ACC112 (cell line): ENCODE measurements around the gene TRIM7.

ENCODE experiments used
- H2AFZ ChIP-seq: fragments of 200-600 bp; sonication (generic); one replicate; pipeline ENCODE4 v1.6.0; 2017; ENCODE audit warnings: antibody characterized with exemption, low read length; ENCODE audit not compliant: unreplicated experiment
- H3K27ac ChIP-seq: fragments of 200-600 bp; sonication (generic); 2 replicates; pipeline ENCODE4 v1.5.1; 2014; ENCODE audit warnings: low read depth, mild to moderate bottlenecking, antibody characterized with exemption, low read length, moderate library complexity
- H3K27me3 ChIP-seq: fragments of 200-600 bp; sonication (generic); 2 replicates; pipeline ENCODE4 v1.6.1; 2014; ENCODE audit warnings: mild to moderate bottlenecking, antibody characterized with exemption, low read length, moderate library complexity, mixed read lengths; ENCODE audit not compliant: insufficient read depth
- H3K36me3 ChIP-seq: fragments of 200-600 bp; sonication (generic); 2 replicates; pipeline ENCODE4 v1.6.1; 2016; ENCODE audit warnings: mild to moderate bottlenecking, antibody characterized with exemption, low read length, moderate library complexity, mixed read lengths; ENCODE audit not compliant: insufficient read depth
- H3K4me1 ChIP-seq: fragments of 200-600 bp; sonication (generic); one replicate; pipeline ENCODE4 v1.6.1; 2016; ENCODE audit warnings: low read length, mixed read lengths; ENCODE audit not compliant: insufficient read depth, unreplicated experiment, control insufficient read depth
- H3K4me3 ChIP-seq: fragments of 200-600 bp; sonication (generic); 2 replicates; pipeline ENCODE4 v1.5.1; 2014; ENCODE audit warnings: mild to moderate bottlenecking, low read depth, low read length
- H3K79me2 ChIP-seq: fragments of 200-600 bp; sonication (generic); one replicate; pipeline ENCODE4 v1.6.0; 2016; ENCODE audit warnings: low read length; ENCODE audit not compliant: control insufficient read depth, unreplicated experiment, insufficient read depth

TRIM7 gene

DNA sequence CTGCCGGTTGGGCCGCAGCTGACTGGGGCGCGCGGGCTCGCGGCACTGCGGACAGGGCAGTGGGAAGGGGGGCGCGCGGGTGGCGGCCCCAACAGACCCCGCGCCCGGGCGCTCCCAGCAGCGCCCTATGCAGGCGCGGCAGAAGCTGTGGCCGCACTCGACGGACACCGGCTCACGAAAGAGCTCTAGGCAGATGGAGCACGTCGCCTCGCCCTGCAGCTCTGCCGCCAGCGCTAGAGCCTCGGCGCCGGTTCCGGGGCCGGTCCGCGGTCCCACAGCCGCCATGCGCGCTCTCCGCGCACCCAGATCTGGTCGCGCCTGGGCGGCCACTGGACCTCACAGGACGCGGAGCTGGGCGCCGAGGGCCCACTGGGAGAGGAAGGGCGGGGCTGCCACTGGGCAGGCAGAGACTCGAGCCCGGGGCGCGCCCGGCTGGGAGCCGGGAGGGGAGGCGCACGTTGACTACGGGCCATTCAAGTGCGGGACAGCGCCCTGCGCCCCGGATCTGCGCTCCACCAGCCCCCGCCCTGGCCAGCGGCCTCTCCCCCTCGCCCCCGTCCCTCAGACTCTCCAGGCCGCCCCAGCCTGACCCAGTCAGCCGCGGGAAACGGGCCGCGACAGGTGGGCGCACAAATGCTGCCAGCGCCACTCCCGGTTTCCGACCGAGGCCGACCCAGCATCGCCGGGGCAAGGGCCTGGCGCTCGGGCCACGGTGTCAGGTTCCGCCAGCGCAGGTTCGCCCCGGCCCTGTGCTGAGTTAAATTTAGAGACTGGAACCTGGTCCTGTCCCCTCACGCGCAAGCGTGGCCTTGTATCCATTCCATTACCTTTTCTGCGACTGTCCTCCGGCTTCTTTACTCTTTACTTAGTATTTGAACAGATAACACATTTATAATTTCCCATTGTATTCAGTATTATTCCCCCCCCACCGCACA lies at the start of gene TRIM7:
Gene TRIM7 (minus strand): TSS at position 371 of the 935 bp plus-strand sequence. CDS start 86 bp downstream, at position 285.
- Histone ChIP-seq H2AFZ (peak within 1 kb of the TSS; percentile 36), H3K27me3 (no peaks in the 10 kb centered on the region; the same call in 1 of the 2 replicates), H3K4me3 (peak within 1 kb of the TSS; percentile 82), H3K4me1 (peaks cover 4% of the 10 kb centered on the region), H3K36me3 (no peaks in the 10 kb centered on the region), H3K79me2 (no peaks in the 10 kb centered on the region), H3K27ac (no peak within 1 kb of the TSS)

DNA sequence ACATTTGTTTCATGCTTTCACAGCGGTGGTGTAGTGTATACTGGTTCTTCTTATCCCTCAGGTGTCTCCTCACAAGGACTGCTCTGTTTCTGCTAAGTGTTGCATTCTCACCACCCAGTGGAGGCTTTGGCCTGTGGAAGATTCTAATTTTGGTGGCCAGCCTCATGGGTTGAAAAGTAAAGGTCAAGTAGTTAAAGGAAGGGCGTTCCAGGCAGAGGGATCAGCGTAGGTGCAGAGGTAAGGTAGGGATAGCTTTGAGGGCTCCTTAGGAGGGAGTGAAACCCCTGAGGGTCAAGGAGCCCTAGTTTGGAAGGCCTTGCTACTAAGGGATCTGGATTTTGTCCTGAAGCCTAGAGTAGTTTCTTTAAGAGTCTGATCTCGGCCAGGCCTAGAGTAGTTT lies 43.3 kb upstream of the TRIM7 start:
- Histone ChIP-seq H3K27me3 (no peaks in the 10 kb centered on the region), H3K27ac (peak overlapping the region; percentile 60), H3K4me3 (peak overlapping the region; percentile 98), H3K4me1 (peaks cover 34% of the 10 kb centered on the region), H3K36me3 (peaks cover 19% of the 10 kb centered on the region; the same call in 1 of the 2 replicates), H2AFZ (no peak overlapping the region), H3K79me2 (peaks cover 83% of the 10 kb centered on the region)

DNA sequence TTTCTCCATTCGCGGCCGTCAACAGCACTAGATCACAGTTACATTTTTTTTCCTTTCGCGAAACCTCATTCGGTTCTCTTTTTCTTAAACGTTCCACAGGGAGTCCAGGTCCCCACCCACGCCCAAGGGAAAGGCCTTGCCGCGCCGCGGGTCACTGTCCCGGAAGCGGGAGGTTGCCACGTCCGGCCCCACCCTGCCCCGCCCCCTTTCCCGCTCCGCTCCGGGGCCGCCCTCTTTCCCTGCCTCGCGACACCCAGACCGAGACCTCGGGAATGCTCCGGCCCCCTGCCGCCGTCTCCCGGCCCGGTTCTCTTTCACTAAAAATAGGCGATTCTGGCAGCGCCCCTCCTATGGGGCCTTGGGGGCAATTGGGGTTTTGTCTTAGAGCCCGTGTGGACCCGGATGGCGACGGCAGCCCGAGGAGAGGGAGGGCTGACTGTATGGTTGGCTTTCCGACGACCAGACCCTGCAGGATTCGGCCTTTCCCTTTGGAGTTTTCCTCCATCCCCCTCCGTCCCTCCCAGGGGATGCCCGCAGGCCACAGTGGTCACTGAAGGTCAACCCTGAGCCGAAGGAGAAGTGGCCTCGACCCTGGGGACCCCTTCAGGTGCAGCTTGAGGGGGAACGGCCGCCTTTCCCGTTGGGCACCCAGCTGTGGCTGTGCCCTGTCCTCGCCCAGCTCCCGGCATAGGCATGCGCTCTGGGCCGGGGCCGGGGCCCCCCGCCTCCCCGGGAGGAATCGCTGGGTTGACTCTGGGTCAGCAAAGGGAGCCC lies 41.5 kb upstream of the TRIM7 start:
- H3K4me3 ChIP-seq = peak overlapping the region; percentile 98
- H3K36me3 ChIP-seq = peaks cover 26% of the 10 kb centered on the region; the same call in 1 of the 2 replicates
- peaks cover 84% of the 10 kb centered on the region for H3K79me2 ChIP-seq
- no peaks in the 10 kb centered on the region for H3K27me3 ChIP-seq
- peaks cover 32% of the 10 kb centered on the region for H3K4me1 ChIP-seq
- peak overlapping the region; percentile 95 for H2AFZ ChIP-seq
- peak overlapping the region; percentile 93 for H3K27ac ChIP-seq

DNA sequence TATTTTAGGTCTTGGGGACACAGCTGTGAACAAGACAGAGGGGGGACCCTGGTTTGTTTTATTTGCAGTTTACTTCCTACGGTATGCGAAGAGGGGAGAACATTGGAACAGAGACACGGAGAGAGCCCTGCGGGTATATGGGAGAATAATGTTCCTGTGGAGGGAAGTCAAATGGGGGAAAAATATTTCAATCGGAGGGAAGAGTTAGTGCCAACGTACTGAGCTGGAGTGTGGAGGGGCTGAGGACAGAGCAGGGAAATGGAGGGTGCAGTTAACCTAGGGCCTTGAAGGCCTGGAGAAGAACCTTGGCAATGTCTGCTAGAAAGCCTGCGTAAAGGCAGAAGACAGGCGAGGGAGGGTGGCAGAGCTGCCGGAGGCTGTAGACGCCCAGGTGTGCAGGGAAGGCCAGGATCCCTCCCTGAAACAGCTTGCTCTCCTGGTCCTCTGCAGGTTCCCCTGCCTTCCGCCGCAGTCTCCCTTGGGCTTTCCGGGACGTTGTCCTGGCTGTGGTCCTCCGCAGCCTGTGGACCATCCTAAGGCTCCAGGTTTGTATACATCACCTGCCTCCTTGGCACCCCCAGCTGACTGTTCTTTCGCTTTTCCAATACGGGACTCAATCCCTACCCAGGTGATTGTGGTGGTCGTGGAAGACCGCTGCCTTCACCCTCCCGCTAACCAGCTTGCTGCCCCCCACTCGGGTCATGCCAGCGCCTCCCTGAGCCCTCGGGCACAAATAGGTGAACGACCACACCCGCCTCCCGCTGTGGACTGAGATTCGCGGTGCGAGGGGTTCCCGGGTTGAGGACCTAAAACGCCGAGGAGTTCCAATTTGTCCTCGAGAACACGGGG lies 40.7 kb upstream of the TRIM7 start:
- Histone ChIP-seq H3K79me2 (peaks cover 85% of the 10 kb centered on the region), H3K27ac (peak overlapping the region; percentile 93), H3K4me1 (peaks cover 38% of the 10 kb centered on the region), H2AFZ (peak overlapping the region; percentile 95), H3K36me3 (peaks cover 25% of the 10 kb centered on the region; the same call in 1 of the 2 replicates), H3K4me3 (peak overlapping the region; percentile 98), H3K27me3 (no peaks in the 10 kb centered on the region)

DNA sequence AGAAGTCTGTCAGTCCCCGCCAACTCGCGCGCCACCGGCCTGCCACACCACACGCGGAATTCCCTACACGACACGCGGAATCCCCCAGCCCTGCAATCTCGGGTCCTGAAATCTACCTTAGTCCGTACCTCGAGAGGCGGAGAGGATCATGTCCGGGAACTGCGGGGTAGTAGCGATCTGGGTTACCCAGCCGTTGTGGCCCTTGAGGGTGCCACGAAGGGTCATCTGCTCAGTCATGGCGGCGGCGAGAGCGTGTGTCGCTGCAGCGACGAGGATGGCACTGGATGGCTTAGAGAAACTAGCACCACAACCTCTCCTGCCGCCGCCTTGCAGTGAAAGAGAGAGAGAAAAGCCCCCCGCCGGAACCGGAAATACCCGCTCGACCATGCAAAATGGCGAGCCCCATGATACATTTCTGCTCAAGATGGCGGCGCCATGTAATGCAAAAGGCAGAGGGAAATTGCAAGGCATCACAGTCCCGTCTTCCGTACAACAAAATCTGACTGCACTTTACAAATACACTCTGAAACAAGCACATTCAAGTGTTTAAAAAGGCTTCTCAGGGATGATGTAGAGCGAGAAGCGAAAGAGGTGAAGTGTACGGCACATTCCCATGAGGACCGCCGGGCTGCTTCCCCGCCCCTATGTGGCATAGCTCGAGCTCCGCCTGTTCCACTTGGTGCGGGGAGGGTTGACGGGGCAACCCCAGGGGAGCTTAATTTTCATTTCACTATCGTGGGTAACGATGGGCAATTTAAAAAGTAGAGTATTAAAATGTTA lies 38.8 kb upstream of the TRIM7 start, which contains the start of gene RACK1:
Gene RACK1 (minus strand): TSS at position 343 of the 780 bp plus-strand sequence. CDS start 106 bp downstream, at position 237.
- H3K27ac ChIP-seq = peak within 1 kb of the TSS; percentile 93
- peaks cover 34% of the 10 kb centered on the region for H3K4me1 ChIP-seq
- H3K36me3 ChIP-seq = peaks cover 26% of the 10 kb centered on the region
- peak within 1 kb of the TSS; percentile 90 for H2AFZ ChIP-seq
- peak within 1 kb of the TSS; percentile 98 for H3K4me3 ChIP-seq
- peaks cover 83% of the 10 kb centered on the region for H3K79me2 ChIP-seq
- H3K27me3 ChIP-seq = no peaks in the 10 kb centered on the region

DNA sequence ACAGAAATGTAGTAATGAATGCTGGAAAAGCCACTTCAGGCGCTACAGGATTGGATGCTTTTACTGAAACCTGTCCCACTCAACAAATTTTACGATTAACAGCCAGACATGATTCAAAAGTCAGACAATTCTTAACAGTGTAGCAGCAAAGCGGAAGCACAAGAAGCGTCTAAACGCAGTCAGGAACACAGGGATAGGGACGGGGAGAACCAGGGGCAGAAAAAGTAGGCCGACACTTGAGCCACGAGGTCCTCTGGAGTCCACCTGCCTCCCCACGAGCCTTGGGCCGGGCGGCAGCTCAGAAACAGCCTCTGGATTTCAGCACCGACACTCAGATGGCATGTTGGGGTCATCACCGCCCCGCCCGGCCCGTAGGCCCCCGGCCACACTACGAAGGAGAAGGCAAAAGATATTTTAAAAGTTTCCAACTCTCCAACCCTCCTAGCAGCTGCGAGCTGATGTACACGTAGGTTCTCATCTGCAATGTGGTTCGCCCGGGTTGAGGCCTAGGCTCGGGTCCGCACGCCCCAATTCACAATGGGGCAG lies 38.1 kb upstream of the TRIM7 start:
- peaks cover 35% of the 10 kb centered on the region for H3K4me1 ChIP-seq
- H2AFZ ChIP-seq = peak overlapping the region; percentile 90
- peak overlapping the region; percentile 98 for H3K4me3 ChIP-seq
- no peaks in the 10 kb centered on the region for H3K27me3 ChIP-seq
- H3K27ac ChIP-seq = peak overlapping the region; percentile 93
- H3K79me2 ChIP-seq = peaks cover 83% of the 10 kb centered on the region
- peaks cover 32% of the 10 kb centered on the region for H3K36me3 ChIP-seq

DNA sequence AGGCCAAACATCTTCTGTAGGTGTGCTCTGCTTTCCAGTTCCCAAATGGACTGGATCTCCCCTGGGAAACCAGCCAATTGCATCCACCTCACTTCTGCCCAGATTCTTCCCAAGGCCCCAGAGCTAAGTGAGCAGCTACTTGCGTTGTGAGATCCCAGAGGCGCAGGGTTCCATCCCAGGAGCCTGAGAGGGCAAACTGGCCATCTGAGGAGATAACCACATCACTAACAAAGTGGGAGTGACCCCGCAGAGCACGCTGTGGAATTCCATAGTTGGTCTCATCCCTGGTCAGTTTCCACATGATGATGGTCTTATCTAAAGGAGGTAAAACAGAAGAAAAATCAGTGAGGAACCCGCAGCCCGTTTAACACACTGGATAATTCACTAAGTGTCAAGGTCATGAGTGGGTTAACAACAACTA lies 37.0 kb upstream of the TRIM7 start:
- peak overlapping the region; percentile 98 for H3K4me3 ChIP-seq
- peaks cover 79% of the 10 kb centered on the region for H3K79me2 ChIP-seq
- H3K4me1 ChIP-seq = peaks cover 35% of the 10 kb centered on the region
- peaks cover 43% of the 10 kb centered on the region for H3K36me3 ChIP-seq
- no peaks in the 10 kb centered on the region for H3K27me3 ChIP-seq
- no peak overlapping the region for H2AFZ ChIP-seq
- H3K27ac ChIP-seq = peak overlapping the region; percentile 93

DNA sequence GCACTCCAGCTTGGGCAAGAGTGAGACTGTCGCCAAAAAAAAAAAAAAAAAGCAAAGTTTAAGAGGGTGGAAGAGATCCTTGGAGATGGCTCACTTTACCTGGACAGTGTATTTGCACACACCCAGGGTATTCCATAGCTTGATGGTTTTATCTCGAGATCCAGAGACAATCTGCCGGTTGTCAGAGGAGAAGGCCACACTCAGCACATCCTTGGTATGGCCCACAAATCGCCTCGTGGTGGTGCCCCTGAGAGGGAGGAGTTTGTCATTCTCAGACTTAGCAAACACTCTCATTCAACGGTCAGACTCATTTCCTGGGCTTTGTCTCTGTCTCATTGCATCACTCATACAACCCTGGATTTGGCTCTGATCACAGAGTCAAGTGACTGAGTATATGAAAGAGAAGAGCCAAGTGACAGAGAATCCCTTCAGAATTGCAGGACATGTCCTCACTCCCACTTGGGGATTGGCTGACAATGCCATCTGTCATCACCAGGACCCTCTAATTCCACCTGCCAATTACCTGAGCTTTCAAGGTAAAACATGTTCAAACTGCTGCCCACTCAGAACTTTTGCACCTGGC lies 36.5 kb upstream of the TRIM7 start:
- Histone ChIP-seq H3K36me3 (peaks cover 49% of the 10 kb centered on the region), H3K27me3 (no peaks in the 10 kb centered on the region), H3K27ac (peak overlapping the region; percentile 93), H3K79me2 (peaks cover 73% of the 10 kb centered on the region), H3K4me3 (peak overlapping the region; percentile 98), H2AFZ (no peak overlapping the region), H3K4me1 (peaks cover 35% of the 10 kb centered on the region)

DNA sequence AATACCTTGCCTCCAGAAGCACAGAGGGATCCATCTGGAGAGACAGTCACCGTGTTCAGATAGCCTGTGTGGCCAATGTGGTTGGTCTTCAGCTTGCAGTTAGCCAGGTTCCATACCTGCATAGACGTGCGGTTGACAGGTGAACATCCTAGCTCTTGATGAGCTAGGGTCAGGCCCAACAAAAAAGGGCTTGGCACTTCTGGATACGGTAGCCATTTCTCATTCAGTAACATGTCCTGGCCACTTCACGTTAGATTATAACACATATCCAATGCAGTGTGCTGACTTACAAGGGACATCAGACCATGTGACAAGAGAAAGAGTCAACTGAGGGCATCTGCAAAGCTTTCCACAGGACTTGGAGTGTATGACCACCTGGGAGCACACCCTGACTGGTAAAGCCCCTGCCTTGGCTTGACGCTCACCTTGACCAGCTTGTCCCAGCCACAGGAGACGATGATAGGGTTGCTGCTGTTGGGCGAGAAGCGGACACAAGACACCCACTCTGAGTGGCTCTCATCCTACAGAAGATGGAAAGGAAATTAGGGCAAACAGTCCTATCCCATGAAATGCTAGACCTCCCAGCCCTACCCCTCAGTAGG lies 34.2 kb upstream of the TRIM7 start:
- Histone ChIP-seq H3K27me3 (no peaks in the 10 kb centered on the region), H3K79me2 (peaks cover 60% of the 10 kb centered on the region), H3K4me1 (peaks cover 23% of the 10 kb centered on the region), H3K4me3 (no peak overlapping the region), H3K27ac (no peak overlapping the region), H2AFZ (no peak overlapping the region), H3K36me3 (peaks cover 61% of the 10 kb centered on the region)
